IMR-90 (cell line): ENCODE data around the gene CDK6. TPM values are rescaled to one million over a fixed set of nuclear protein-coding genes. Genes with fewer than 3 reads are reported as not detected.
A peak's percentile ranks its signal among the peaks of the same experiment; 100 is the strongest.

Source experiments
- ATAC-seq: fragments of 200-7000 bp; cut with Tn5 transposase; 2 replicates; pipeline ENCODE4 v1.9.1; 2020; ENCODE audit warnings: low read depth, mild to moderate bottlenecking, moderate library complexity
- BruUV-seq: library from RNA; stranded (reverse); fragments of 400-500 nt; replicated peaks from 2 replicates; lab custom pipeline; 2021; lab: Mats Ljungman, UMichigan
- CTCF ChIA-PET: fragments of 300-600 bp; formaldehyde crosslinking; extraction: SDS; loops from one replicate; lab custom pipeline; 2021; ENCODE audit warnings: antibody characterized with exemption; lab: Yijun Ruan, JAX
- POLR2A ChIA-PET: fragments of 300-600 bp; sonication (Branson Sonifier 250); formaldehyde crosslinking; loops from one replicate; lab custom pipeline; 2022; ENCODE audit warnings: antibody characterized with exemption; ENCODE audit not compliant: unreplicated experiment; lab: Charles Lee
- DNase-seq: peaks from one replicate; pipeline ENCODE4 v3.0.0; 2013
- H2AFZ ChIP-seq: replicated peaks from 2 replicates; pipeline ENCODE3; 2013; ENCODE audit warnings: low read length, mild to moderate bottlenecking; ENCODE audit not compliant: poor library complexity
- H2AK5ac ChIP-seq: 2 replicates; pipeline ENCODE4 v1.6.1; 2013; ENCODE audit warnings: low read depth, low read length, inconsistent platforms
- H2AK9ac ChIP-seq: replicated peaks from 2 replicates; pipeline ENCODE3; 2013; ENCODE audit warnings: mild to moderate bottlenecking, low read depth, low read length, moderate library complexity; ENCODE audit not compliant: poor library complexity
- H2BK120ac ChIP-seq: 2 replicates; pipeline ENCODE4 v1.6.1; 2013; ENCODE audit warnings: low read depth, low read length, inconsistent platforms
- H2BK15ac ChIP-seq: 3 replicates; pipeline ENCODE4 v1.6.1; 2013; ENCODE audit warnings: low read depth, low read length, inconsistent platforms
- H2BK20ac ChIP-seq: 2 replicates; pipeline ENCODE4 v1.6.1; 2013; ENCODE audit warnings: low read depth, mild to moderate bottlenecking, inconsistent platforms, low read length, moderate library complexity
- H2BK5ac ChIP-seq: 2 replicates; pipeline ENCODE4 v1.6.1; 2013; ENCODE audit warnings: mild to moderate bottlenecking, low read depth, low read length, inconsistent platforms; ENCODE audit not compliant: poor library complexity, severe bottlenecking
- H3K14ac ChIP-seq: replicated peaks from 2 replicates; pipeline ENCODE4 v1.6.1; 2013; ENCODE audit warnings: low read depth, low read length, inconsistent platforms
- H3K18ac ChIP-seq: 2 replicates; pipeline ENCODE4 v1.6.1; 2013; ENCODE audit warnings: low read depth, low read length, control low read depth
- H3K23ac ChIP-seq: 2 replicates; pipeline ENCODE4 v1.6.1; 2013; ENCODE audit warnings: low read depth, low read length, inconsistent platforms
- H3K27ac ChIP-seq: 2 replicates; pipeline ENCODE4 v1.5.1; 2013; ENCODE audit warnings: mild to moderate bottlenecking, control low read depth, low read length; ENCODE audit not compliant: insufficient read depth
- H3K27me3 ChIP-seq: 2 replicates; pipeline ENCODE4 v1.6.1; 2013; ENCODE audit warnings: low read length; ENCODE audit not compliant: control insufficient read depth, insufficient read depth
- H3K36me3 ChIP-seq: 2 replicates; pipeline ENCODE4 v1.6.1; 2013; ENCODE audit warnings: low read length, mixed read lengths; ENCODE audit not compliant: control insufficient read depth, insufficient read depth
- H3K4ac ChIP-seq: 2 replicates; pipeline ENCODE4 v1.6.1; 2013; ENCODE audit warnings: low read depth, low read length, inconsistent platforms
- H3K4me1 ChIP-seq: 2 replicates; pipeline ENCODE4 v1.6.1; 2013; ENCODE audit warnings: low read length, mixed read lengths; ENCODE audit not compliant: control insufficient read depth, insufficient read depth
- H3K4me2 ChIP-seq: 2 replicates; pipeline ENCODE4 v1.6.1; 2013; ENCODE audit warnings: low read depth, mild to moderate bottlenecking, control low read depth, low read length, moderate library complexity
- H3K4me3 ChIP-seq: 2 replicates; pipeline ENCODE4 v1.5.1; 2013; ENCODE audit warnings: low read depth, mild to moderate bottlenecking, control low read depth, low read length, moderate library complexity; ENCODE audit not compliant: insufficient read depth
- H3K56ac ChIP-seq: 2 replicates; pipeline ENCODE4 v1.6.1; 2013; ENCODE audit warnings: low read length, inconsistent platforms; ENCODE audit not compliant: insufficient read depth; ENCODE audit errors: extremely low read depth
- H3K79me1 ChIP-seq, 2 experiments: 2 replicates each; pipeline ENCODE4 v1.6.1; 2013; ENCODE audit warnings: low read length in 2 of 2, inconsistent platforms in 1 of 2, low read depth in 1 of 2
- H3K9ac ChIP-seq: 2 replicates; pipeline ENCODE4 v1.6.1; 2013; ENCODE audit warnings: low read depth, low read length, control low read depth
- H3K9me1 ChIP-seq: 2 replicates; pipeline ENCODE4 v1.6.1; 2013; ENCODE audit warnings: low read length, inconsistent platforms; ENCODE audit not compliant: insufficient read depth
- H3K9me3 ChIP-seq: 2 replicates; pipeline ENCODE4 v1.6.1; 2013; ENCODE audit warnings: low read length; ENCODE audit not compliant: control insufficient read depth, insufficient read depth
- H4K20me1 ChIP-seq: 2 replicates; pipeline ENCODE4 v1.6.1; 2013; ENCODE audit warnings: low read length, inconsistent platforms; ENCODE audit not compliant: insufficient read depth
- H4K5ac ChIP-seq: 2 replicates; pipeline ENCODE4 v1.6.1; 2013; ENCODE audit warnings: mild to moderate bottlenecking, low read depth, low read length, control low read depth
- H4K8ac ChIP-seq, 2 experiments: 2 replicates each; pipeline ENCODE4 v1.6.1; 2013; ENCODE audit warnings: low read depth in 2 of 2, low read length in 2 of 2, control low read depth in 1 of 2, inconsistent platforms in 1 of 2
- H4K91ac ChIP-seq: 2 replicates; pipeline ENCODE4 v1.6.1; 2013; ENCODE audit warnings: low read depth, low read length, inconsistent platforms; ENCODE audit not compliant: insufficient read depth
- BHLHE40 ChIP-seq: fragments of 150-350 bp; IDR thresholded peaks from 2 replicates; pipeline ENCODE4 v1.6.1; 2016; ENCODE audit warnings: mild to moderate bottlenecking, low read depth, low read length
- CEBPB ChIP-seq: IDR thresholded peaks from 2 replicates; pipeline ENCODE4 v1.6.1; 2012; ENCODE audit warnings: low read depth, low read length, improper control_type of control experiment
- CHD1 ChIP-seq: IDR thresholded peaks from 2 replicates; pipeline ENCODE4 v1.6.1; 2012; ENCODE audit warnings: low read depth, low read length, improper control_type of control experiment
- CTCF ChIP-seq: conservative IDR thresholded peaks from 2 replicates; pipeline ENCODE4 v1.5.1; 2012; ENCODE audit warnings: mild to moderate bottlenecking, low read depth, low read length, improper control_type of control experiment
- ELK1 ChIP-seq: fragments of 150-350 bp; IDR thresholded peaks from 2 replicates; pipeline ENCODE4 v1.6.1; 2016; ENCODE audit warnings: low read depth, mild to moderate bottlenecking, low read length, moderate library complexity, borderline replicate concordance
- FOS ChIP-seq: fragments of 150-350 bp; IDR thresholded peaks from 2 replicates; pipeline ENCODE4 v1.6.1; 2016; ENCODE audit warnings: low read depth, low read length
- MAFK ChIP-seq: IDR thresholded peaks from 2 replicates; pipeline ENCODE4 v1.6.1; 2012; ENCODE audit warnings: low read depth, low read length, improper control_type of control experiment
- MAZ ChIP-seq: IDR thresholded peaks from 2 replicates; pipeline ENCODE4 v1.6.1; 2012; ENCODE audit warnings: low read depth, mild to moderate bottlenecking, low read length, improper control_type of control experiment, moderate library complexity, borderline replicate concordance
- NFE2L2 ChIP-seq: fragments of 150-350 bp; IDR thresholded peaks from 2 replicates; pipeline ENCODE4 v1.6.1; 2016; ENCODE audit warnings: low read depth, mild to moderate bottlenecking, low read length
- RAD21 ChIP-seq: IDR thresholded peaks from 2 replicates; pipeline ENCODE4 v1.6.1; 2012; ENCODE audit warnings: low read length, improper control_type of control experiment
- WGBS, 2 experiments: methylation state at CpG; one replicate each; pipeline versions ENCODE4 v1.1.5 to v1.1.7; 2013; ENCODE audit warnings: missing lambda C conversion rate in 2 of 2; ENCODE audit not compliant: insufficient read length in 1 of 2; ENCODE audit errors: extremely low coverage in 2 of 2; 5-methylcytosine and 5-hydroxymethylcytosine counted together
- dilution Hi-C: fragments of 300-500 bp; cut with HindIII; formaldehyde crosslinking; loops from one replicate; pipeline ENCODE4 v1.14.3; 2018; ENCODE audit warnings: low sequenced_read_pairs; ENCODE audit not compliant: unreplicated experiment
- in situ Hi-C: fragments of 300-500 bp; cut with MboI; formaldehyde crosslinking; loops from 3 replicates; pipeline ENCODE4 v1.14.3; 2019; ENCODE audit warnings: low sequenced_read_pairs, inconsistent platforms, mixed read lengths
- intact Hi-C: fragments of 100-400 bp; cut with micrococcal nuclease; formaldehyde crosslinking; loops from 2 replicates; pipeline ENCODE4 v1.10.0; 2022
- polyA plus RNA-seq, 3 experiments: library from polyadenylated mRNA; depleted of rRNA; stranded (reverse); fragments of >200 nt; gene quantifications; 2 replicates each; pipeline ENCODE4 v1.2.3, GENCODE V29; 2012; ENCODE audit warnings: low replicate concordance in 1 of 3
- total RNA-seq: library from RNA; depleted of rRNA; stranded (reverse); fragments of >200 nt; gene quantifications from 2 replicates; pipeline ENCODE4 v1.2.3, GENCODE V29; 2012
- TF ChIP-seq, protein P1 (sequence below): fragments of 150-350 bp; IDR thresholded peaks from 2 replicates; pipeline ENCODE4 v1.6.1; 2017; ENCODE audit warnings: mild to moderate bottlenecking, antibody characterized with exemption, low read length, low read depth

The CDK6 gene
- total and polyA plus RNA-seq, 2 of the 4 experiments (the other 2 are of a cell fraction), result 21.5 to 195 TPM

DNA sequence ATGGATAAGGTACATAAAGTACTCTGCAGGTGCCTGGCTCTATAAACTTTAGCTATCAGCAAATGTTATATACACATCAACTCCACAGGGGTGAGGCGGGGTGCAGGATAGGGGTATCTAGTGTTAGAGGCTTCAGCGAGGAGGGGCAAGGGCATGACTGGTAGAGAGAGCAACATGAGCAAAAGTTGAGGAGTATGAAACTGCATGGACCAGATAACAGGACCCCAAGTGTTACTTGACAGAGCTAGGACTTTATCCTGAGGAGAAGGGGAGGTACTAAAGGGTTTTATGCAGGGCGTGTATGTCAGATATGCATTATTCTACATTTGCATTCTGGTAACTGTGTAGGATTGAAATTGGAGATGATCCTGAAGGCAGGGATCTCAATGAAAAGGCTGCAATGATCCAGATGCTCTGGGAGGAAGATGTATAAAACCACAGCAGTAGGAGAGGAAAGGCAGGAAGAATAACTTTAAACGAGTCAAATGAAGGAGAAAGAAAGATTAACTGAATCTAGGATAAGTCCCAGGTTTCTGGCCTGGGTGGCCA, 136.3 kb downstream of the CDK6 start:
- intact Hi-C loops, result loop anchor here (5.0 to 10.0 kb wide), 4 partner anchors 67 to 315 kb away; no protein-coding TSS in a partner anchor
- H2BK5ac ChIP-seq, result peak overlapping the region; percentile 93
- H3K36me3 ChIP-seq, result peaks cover 5% of the 10 kb centered on the region; the same call in 1 of the 2 replicates
- H4K5ac ChIP-seq, result no peak overlapping the region
- H2BK20ac ChIP-seq, result peak overlapping the region; percentile 40; the same call in 1 of the 2 replicates
- no peak overlapping the region for H2AK5ac ChIP-seq
- no peak overlapping the region for H4K91ac ChIP-seq
- dilution Hi-C loops, result no loop called here
- no TSS peak for BruUV-seq
- peak overlapping the region; percentile 60 for H3K4ac ChIP-seq
- H3K79me1 ChIP-seq, result peaks cover 19 to 41% of the 10 kb centered on the region in 2 experiments
- H3K9me3 ChIP-seq, result no peaks in the 10 kb centered on the region
- peak overlapping the region; percentile 14; the same call in 1 of the 2 replicates for H3K27ac ChIP-seq
- H3K18ac ChIP-seq, result no peak overlapping the region
- TF ChIP-seq BHLHE40 (no peak), MAFK (no peak), NFE2L2 (no peak), ELK1 (no peak), RAD21 (no peak), MAZ (no peak), CEBPB (no peak), CHD1 (no peak), FOS (no peak), CTCF (no peak)
- TF ChIP-seq, protein P1, sequence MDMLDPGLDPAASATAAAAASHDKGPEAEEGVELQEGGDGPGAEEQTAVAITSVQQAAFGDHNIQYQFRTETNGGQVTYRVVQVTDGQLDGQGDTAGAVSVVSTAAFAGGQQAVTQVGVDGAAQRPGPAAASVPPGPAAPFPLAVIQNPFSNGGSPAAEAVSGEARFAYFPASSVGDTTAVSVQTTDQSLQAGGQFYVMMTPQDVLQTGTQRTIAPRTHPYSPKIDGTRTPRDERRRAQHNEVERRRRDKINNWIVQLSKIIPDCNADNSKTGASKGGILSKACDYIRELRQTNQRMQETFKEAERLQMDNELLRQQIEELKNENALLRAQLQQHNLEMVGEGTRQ, result no peak
- H2AK9ac ChIP-seq, result no peak overlapping the region
- H3K14ac ChIP-seq, result peak overlapping the region; percentile 46; the same call in 1 of the 2 replicates
- H4K20me1 ChIP-seq, result peaks cover 11% of the 10 kb centered on the region; the same call in 1 of the 2 replicates
- in situ Hi-C loops, result loop anchor here (5.0 kb wide), 2 partner anchors 78 to 132 kb away; no protein-coding TSS in a partner anchor
- peaks cover 16% of the 10 kb centered on the region for H3K9me1 ChIP-seq
- peaks cover 17% of the 10 kb centered on the region for H3K4me1 ChIP-seq
- H3K23ac ChIP-seq, result peak overlapping the region; percentile 73; the same call in 1 of the 2 replicates
- no CpG with 5 or more reads among the region's 4 CpGs for WGBS, 2 experiments
- no peaks in the 10 kb centered on the region for H3K27me3 ChIP-seq
- H4K8ac ChIP-seq, result peak overlapping the region; percentile 16 to 46; a peak in 2 of 4 replicates
- peak overlapping the region; percentile 30 for H2BK120ac ChIP-seq
- no peak overlapping the region; the same call in 2 of the 3 replicates for H2BK15ac ChIP-seq
- no peak for DNase-seq
- POLR2A ChIA-PET, result no interaction called here
- H3K4me2 ChIP-seq, result no peak overlapping the region; the same call in 1 of the 2 replicates
- no peak for ATAC-seq
- H3K9ac ChIP-seq, result no peak overlapping the region
- H2AFZ ChIP-seq, result no peak overlapping the region
- no peak overlapping the region for H3K56ac ChIP-seq
- H3K4me3 ChIP-seq, result no peak overlapping the region
- CTCF ChIA-PET, result no interaction called here
